Measurements from ENCODE around the gene CCDC6. TPM values are rescaled to one million over a fixed set of nuclear protein-coding genes. Genes with fewer than 3 reads are reported as not detected.

The CCDC6 gene
- total and polyA plus RNA-seq, 7 donors = 12.6 to 97.5 (median 59.2) TPM

DNA sequence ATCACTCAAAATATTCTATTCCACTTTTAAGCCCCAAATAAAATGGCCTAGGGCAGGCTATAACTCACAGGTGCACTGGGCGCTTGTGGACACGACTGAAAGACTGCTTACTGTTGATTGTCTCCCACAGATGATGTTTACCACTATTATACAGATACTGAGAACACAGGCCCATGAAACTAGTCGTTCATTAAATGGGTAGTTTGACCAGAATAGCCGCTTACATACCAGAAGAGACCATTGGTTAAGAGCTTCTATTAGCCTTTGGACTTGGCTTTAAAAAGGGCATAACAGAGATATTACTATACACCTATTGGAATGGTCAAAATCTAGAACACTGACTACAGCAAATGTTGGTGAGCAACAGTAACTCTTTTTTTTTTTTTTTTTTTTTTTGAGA is 4.3 kb downstream of the CCDC6 start:
- Histone ChIP-seq H3K9me3 (no peaks in the 10 kb centered on the region), H3K36me3 (no peaks in the 10 kb centered on the region), H3K4me1 (peaks cover 0 to 82% (median 71%) of the 10 kb centered on the region in 4 donors), H3K4me3 (no peak overlapping the region), H3K27ac (peak overlapping the region; percentile 38 to 93 (median 69)), H3K27me3 (no peaks in the 10 kb centered on the region)
- TF ChIP-seq, protein P1, sequence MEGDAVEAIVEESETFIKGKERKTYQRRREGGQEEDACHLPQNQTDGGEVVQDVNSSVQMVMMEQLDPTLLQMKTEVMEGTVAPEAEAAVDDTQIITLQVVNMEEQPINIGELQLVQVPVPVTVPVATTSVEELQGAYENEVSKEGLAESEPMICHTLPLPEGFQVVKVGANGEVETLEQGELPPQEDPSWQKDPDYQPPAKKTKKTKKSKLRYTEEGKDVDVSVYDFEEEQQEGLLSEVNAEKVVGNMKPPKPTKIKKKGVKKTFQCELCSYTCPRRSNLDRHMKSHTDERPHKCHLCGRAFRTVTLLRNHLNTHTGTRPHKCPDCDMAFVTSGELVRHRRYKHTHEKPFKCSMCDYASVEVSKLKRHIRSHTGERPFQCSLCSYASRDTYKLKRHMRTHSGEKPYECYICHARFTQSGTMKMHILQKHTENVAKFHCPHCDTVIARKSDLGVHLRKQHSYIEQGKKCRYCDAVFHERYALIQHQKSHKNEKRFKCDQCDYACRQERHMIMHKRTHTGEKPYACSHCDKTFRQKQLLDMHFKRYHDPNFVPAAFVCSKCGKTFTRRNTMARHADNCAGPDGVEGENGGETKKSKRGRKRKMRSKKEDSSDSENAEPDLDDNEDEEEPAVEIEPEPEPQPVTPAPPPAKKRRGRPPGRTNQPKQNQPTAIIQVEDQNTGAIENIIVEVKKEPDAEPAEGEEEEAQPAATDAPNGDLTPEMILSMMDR (IDR thresholded peaks at IDR 0.05) = no peak
- no peak for TF ChIP-seq POLR2A (IDR thresholded peaks at IDR 0.05)
- DNase-seq = no peak
- intact Hi-C loops (cut with DNase I) = loop anchor here (10.0 kb wide), 2 partner anchors 97 to 243 kb away; no protein-coding TSS in a partner anchor
- 63 to 85% methylated on average over 4 of the region's 4 CpGs for WGBS, 2 donors

DNA sequence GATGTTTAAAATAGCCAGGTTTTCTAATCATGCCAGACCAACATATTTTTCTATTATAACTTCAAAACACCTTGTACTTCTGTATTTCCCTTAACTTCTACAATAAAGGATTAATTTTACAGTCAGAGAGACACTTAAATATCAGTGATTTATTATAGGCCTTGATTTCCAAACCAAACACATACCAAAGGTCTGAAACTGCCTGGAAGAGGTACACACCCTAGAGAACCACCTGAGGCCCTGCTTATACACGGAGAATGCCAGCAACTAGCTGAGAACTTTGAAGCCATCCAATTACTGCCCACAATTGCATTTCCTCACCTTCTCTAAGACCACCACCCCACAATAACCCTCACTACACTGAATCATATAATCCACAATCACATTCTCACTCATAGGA is 4.9 kb downstream of the CCDC6 start:
- peaks cover 0 to 87% (median 75%) of the 10 kb centered on the region in 4 donors for H3K4me1 ChIP-seq
- H3K27me3 ChIP-seq = no peaks in the 10 kb centered on the region
- DNase-seq = no peak
- H3K36me3 ChIP-seq = no peaks in the 10 kb centered on the region
- WGBS, 2 donors = 16 to 59% methylated on average over 1 of the region's 1 CpG
- H3K9me3 ChIP-seq = no peaks in the 10 kb centered on the region
- TF ChIP-seq, protein P1 (IDR thresholded peaks at IDR 0.05) = no peak
- TF ChIP-seq POLR2AphosphoS5 (IDR thresholded peaks at IDR 0.05) (no peak), POLR2A (IDR thresholded peaks at IDR 0.05) (no peak), EP300 (IDR thresholded peaks at IDR 0.05) (no peak)
- H3K4me3 ChIP-seq = no peak overlapping the region
- intact Hi-C loops (cut with DNase I) = loop anchor here (10.0 kb wide), 2 partner anchors 97 to 243 kb away; no protein-coding TSS in a partner anchor
- peak overlapping the region; percentile 38 to 93 (median 69) for H3K27ac ChIP-seq

DNA sequence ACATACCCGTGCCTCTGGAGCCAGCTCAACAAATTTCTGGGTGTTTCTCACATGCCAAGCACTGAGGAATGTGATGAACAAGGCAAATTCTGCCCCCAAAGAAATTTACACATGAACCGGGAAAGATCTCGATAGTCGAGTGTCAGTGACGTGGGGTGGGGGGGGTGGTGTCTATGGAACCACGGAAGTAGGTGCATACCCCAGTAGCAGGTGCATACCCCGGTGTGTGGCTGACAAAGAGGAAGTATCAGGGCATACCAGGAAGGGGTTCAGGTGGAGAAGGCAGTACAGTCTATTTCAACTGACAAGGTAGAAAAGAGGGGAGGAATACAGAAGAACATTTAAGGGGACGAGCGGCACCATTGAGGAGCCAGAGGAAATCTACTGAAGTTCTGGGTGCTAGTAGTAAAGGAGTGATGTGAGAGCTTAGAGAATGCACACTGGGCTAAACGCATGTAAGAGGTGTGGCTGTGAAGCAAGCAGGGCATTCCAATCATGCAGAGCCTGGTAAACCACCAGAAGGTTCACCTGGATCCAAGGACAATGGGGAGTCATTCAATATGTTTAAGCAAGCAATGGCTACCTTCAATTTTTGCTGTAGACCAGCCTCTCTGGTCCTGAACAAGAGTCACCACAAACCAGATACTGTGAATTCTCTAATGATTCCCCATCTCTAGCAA is 6.2 kb downstream of the CCDC6 start:
- H3K4me1 ChIP-seq = peaks cover 0 to 98% (median 88%) of the 10 kb centered on the region in 4 donors

DNA sequence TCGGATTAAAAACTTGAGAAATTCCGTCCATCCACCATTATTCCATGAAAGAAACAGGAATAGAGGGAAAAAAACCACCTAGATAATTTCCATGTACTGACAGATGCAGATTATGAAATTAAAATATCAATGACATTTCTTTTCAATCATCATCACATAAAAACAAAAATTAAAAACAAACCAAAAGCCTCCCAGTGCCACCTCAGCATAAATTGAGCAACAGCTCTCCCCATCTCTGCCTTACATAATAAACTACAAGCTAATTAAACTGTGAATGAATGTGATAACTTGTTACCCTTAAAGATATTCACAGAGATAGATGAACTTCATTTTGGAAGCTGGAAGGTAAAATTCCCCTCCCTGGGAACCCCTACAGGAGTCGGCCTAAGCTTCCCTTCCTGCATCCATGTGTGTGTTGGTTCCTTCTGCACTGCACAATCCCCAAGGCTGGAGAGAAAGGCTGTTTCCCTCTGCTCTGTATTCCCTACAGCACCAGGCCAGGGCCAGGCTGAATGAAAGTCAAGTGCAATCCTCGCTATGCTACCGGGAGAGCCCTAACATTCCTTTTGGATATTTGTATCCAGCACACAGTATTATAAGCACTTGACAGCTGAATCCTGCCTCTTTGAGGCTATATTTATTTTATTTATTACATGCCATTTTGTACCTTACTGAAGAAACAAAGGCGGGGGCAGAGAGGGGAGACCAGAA is 8.1 kb downstream of the CCDC6 start:
- TF ChIP-seq, protein P1 (IDR thresholded peaks at IDR 0.05) = no peak
- TF ChIP-seq POLR2AphosphoS5 (IDR thresholded peaks at IDR 0.05) = no peak
- TF ChIP-seq POLR2A (IDR thresholded peaks at IDR 0.05) = no peak
- TF ChIP-seq EP300 (IDR thresholded peaks at IDR 0.05) = no peak
- peak overlapping the region; percentile 31 to 93 (median 84) for H3K27ac ChIP-seq
- H3K36me3 ChIP-seq = no peaks in the 10 kb centered on the region
- no peaks in the 10 kb centered on the region for H3K9me3 ChIP-seq
- no peaks in the 10 kb centered on the region for H3K27me3 ChIP-seq
- DNase-seq = no peak
- H3K4me3 ChIP-seq = no peak overlapping the region
- WGBS, 2 donors = 50 to 76% methylated on average over 6 of the region's 6 CpGs
- H3K4me1 ChIP-seq = peaks cover 0 to 99% (median 92%) of the 10 kb centered on the region in 4 donors
- intact Hi-C loops (cut with DNase I) = no loop called here

More for the DNA sequence above, 6.2 kb downstream of the CCDC6 start:
- no peak overlapping the region for H3K4me3 ChIP-seq
- intact Hi-C loops (cut with DNase I) = loop anchor here (10.0 kb wide), 2 partner anchors 95 to 245 kb away; no protein-coding TSS in a partner anchor
- no peaks in the 10 kb centered on the region for H3K9me3 ChIP-seq
- H3K36me3 ChIP-seq = no peaks in the 10 kb centered on the region
- H3K27ac ChIP-seq = peak overlapping the region; percentile 5 to 93 (median 84)
- no peak for DNase-seq
- TF ChIP-seq, protein P1 (IDR thresholded peaks at IDR 0.05) = no peak
- TF ChIP-seq POLR2A (IDR thresholded peaks at IDR 0.05) (no peak), EP300 (IDR thresholded peaks at IDR 0.05) (no peak), POLR2AphosphoS5 (IDR thresholded peaks at IDR 0.05) (no peak)
- no peaks in the 10 kb centered on the region for H3K27me3 ChIP-seq
- WGBS, 2 donors = 67 to 72% methylated on average over 10 of the region's 10 CpGs

Measured in sigmoid colon (tissue), 7 donors.